Right cardiac atrium (tissue), 5 donors: ENCODE results near the gene KRTAP25-1. TPM values are rescaled to one million over a fixed set of nuclear protein-coding genes. Genes with fewer than 3 reads are reported as not detected.

Experiments
- ATAC-seq, 2 donors: fragments of 200-7000 bp; cut with Tn5 transposase; one replicate each; pipeline versions ENCODE4 v1.8.0 to v1.9.1; 2020; ENCODE audit warnings: moderate library complexity in 2 of 2, mild to moderate bottlenecking in 1 of 2
- DNase-seq, 3 donors: peaks; one replicate each; pipeline ENCODE4 v3.0.0-alpha.2; 2020
- H3K27ac ChIP-seq: one replicate; pipeline ENCODE4 v1.5.1; 2013; ENCODE audit warnings: mild to moderate bottlenecking, low read length, control low read depth, moderate library complexity
- H3K27me3 ChIP-seq: one replicate; pipeline ENCODE4 v1.6.1; 2013; ENCODE audit not compliant: control insufficient read depth, insufficient read depth
- H3K4me1 ChIP-seq: one replicate; pipeline ENCODE4 v1.6.1; 2013; ENCODE audit warnings: low read length; ENCODE audit not compliant: control insufficient read depth, insufficient read depth
- H3K4me3 ChIP-seq: one replicate; pipeline ENCODE4 v1.5.1; 2013; ENCODE audit warnings: low read length, control low read depth
- H3K9me3 ChIP-seq: one replicate; pipeline ENCODE4 v1.6.1; 2013; ENCODE audit warnings: low read length; ENCODE audit not compliant: control insufficient read depth
- WGBS: extraction: QIAGEN DNeasy Blood & Tissue Kit; methylation state at CpG from one replicate; pipeline ENCODE4 v1.1.7; 2013; 5-methylcytosine and 5-hydroxymethylcytosine counted together
- intact Hi-C, 4 donors: fragments of 100-400 bp; cut with DNase I; formaldehyde crosslinking; loops; one replicate each; pipeline versions ENCODE4 v1.11.0 to v1.14.0; 2022 to 2023
- polyA plus RNA-seq: library from polyadenylated mRNA; stranded (reverse); fragments of 200-250 nt; gene quantifications from one replicate; pipeline ENCODE4 v1.2.3, GENCODE V29; 2013
- total RNA-seq, 4 donors: library from RNA; stranded (reverse); fragmentation: NEBNext Ultra II Directional; extraction: Animal tissue kit (Norgen Biotek cat#: 25700); gene quantifications; one replicate each; pipeline ENCODE4 v1.2.1, GENCODE V29; 2021
- donor health status: healthy with polysubstance abuse.
- donor health status: DM: no; HTN: yes; CAD: no.
- donor health status: DM: no; HTN: no; CAD: no.
- donor health status: DM: no; HTN: yes; CAD: no; lungs with severe emphysema.
- donor health status: DM: yes; HTN: yes; CAD: no.

Gene KRTAP25-1
- total and polyA plus RNA-seq, 5 donors: not detected

GRCh38 chr21:30306884-30307283 lies 17.6 kb upstream of the KRTAP25-1 start:
- peak in 1 of 3 donors; percentile 11 for DNase-seq
- intact Hi-C loops: no loop called here
- Histone ChIP-seq H3K27ac (no peak overlapping the region), H3K4me1 (no peaks in the 10 kb centered on the region), H3K27me3 (no peaks in the 10 kb centered on the region), H3K9me3 (no peaks in the 10 kb centered on the region), H3K4me3 (no peak overlapping the region)
- ATAC-seq: peak in 1 of 2 donors; percentile 45
- WGBS: 35% methylated on average over 2 of the region's 2 CpGs

GRCh38 chr21:30305136-30305535 lies 15.8 kb upstream of the KRTAP25-1 start:
- no peaks in the 10 kb centered on the region for H3K9me3 ChIP-seq
- 49% methylated on average over 1 of the region's 1 CpG for WGBS
- ATAC-seq (no peak), DNase-seq (no peak)
- no peaks in the 10 kb centered on the region for H3K4me1 ChIP-seq
- intact Hi-C loops: no loop called here
- H3K27ac ChIP-seq: no peak overlapping the region
- H3K4me3 ChIP-seq: no peak overlapping the region
- no peaks in the 10 kb centered on the region for H3K27me3 ChIP-seq

GRCh38 chr21:30282850-30283249 lies 6.5 kb downstream of the KRTAP25-1 start, which contains the start of gene KRTAP24-1:
Gene KRTAP24-1 (minus strand): TSS chr21:30282950. CDS start chr21:30282932, 18 bp downstream.
- intact Hi-C loops: no loop called here
- no peak within 1 kb of the TSS for H3K27ac ChIP-seq

GRCh38 chr21:30271611-30272010 lies 17.7 kb downstream of the KRTAP25-1 start:
- 72% methylated on average over 1 of the region's 1 CpG for WGBS

More at GRCh38 chr21:30282850-30283249, 6.5 kb downstream of the KRTAP25-1 start, which contains the start of gene KRTAP24-1:
- H3K4me3 ChIP-seq: no peak within 1 kb of the TSS
- WGBS: 51% methylated on average over 3 of the region's 3 CpGs
- DNase-seq (no peak), ATAC-seq (no peak)
- H3K4me1 ChIP-seq: no peaks in the 10 kb centered on the region
- H3K27me3 ChIP-seq: no peaks in the 10 kb centered on the region
- H3K9me3 ChIP-seq: no peaks in the 10 kb centered on the region

GRCh38 chr21:30271156-30271555 lies 18.2 kb downstream of the KRTAP25-1 start:
- no peak for ATAC-seq
- Histone ChIP-seq H3K27ac (no peak overlapping the region), H3K9me3 (no peaks in the 10 kb centered on the region), H3K4me3 (no peak overlapping the region), H3K4me1 (no peaks in the 10 kb centered on the region), H3K27me3 (no peaks in the 10 kb centered on the region)
- WGBS: 66% methylated on average over 5 of the region's 5 CpGs
- intact Hi-C loops: no loop called here
- DNase-seq: no peak

More at GRCh38 chr21:30271611-30272010, 17.7 kb downstream of the KRTAP25-1 start:
- no peaks in the 10 kb centered on the region for H3K9me3 ChIP-seq
- DNase-seq (no peak), ATAC-seq (no peak)
- H3K27me3 ChIP-seq: no peaks in the 10 kb centered on the region
- no peaks in the 10 kb centered on the region for H3K4me1 ChIP-seq
- no peak overlapping the region for H3K4me3 ChIP-seq
- H3K27ac ChIP-seq: no peak overlapping the region
- intact Hi-C loops: no loop called here

GRCh38 chr21:30269803-30270530 lies 19.3 kb downstream of the KRTAP25-1 start:
- no peak overlapping the region for H3K4me3 ChIP-seq
- H3K27ac ChIP-seq: no peak overlapping the region
- DNase-seq (no peak), ATAC-seq (no peak)
- H3K27me3 ChIP-seq: no peaks in the 10 kb centered on the region
- intact Hi-C loops: no loop called here
- no peaks in the 10 kb centered on the region for H3K4me1 ChIP-seq
- no peaks in the 10 kb centered on the region for H3K9me3 ChIP-seq
- 68% methylated on average over 3 of the region's 3 CpGs for WGBS

GRCh38 chr21:30268608-30269197 lies 20.6 kb downstream of the KRTAP25-1 start:
- no peaks in the 10 kb centered on the region for H3K4me1 ChIP-seq
- no peaks in the 10 kb centered on the region for H3K9me3 ChIP-seq
- no peaks in the 10 kb centered on the region for H3K27me3 ChIP-seq
- DNase-seq: no peak
- H3K4me3 ChIP-seq: no peak overlapping the region
- 64% methylated on average over 5 of the region's 5 CpGs for WGBS
- H3K27ac ChIP-seq: no peak overlapping the region
- ATAC-seq: no peak
- intact Hi-C loops: no loop called here

GRCh38 chr21:30257773-30258172 lies 31.5 kb downstream of the KRTAP25-1 start:
- ATAC-seq: no peak
- intact Hi-C loops: no loop called here
- no peak for DNase-seq
- Histone ChIP-seq H3K27me3 (no peaks in the 10 kb centered on the region), H3K9me3 (no peaks in the 10 kb centered on the region), H3K4me3 (no peak overlapping the region), H3K4me1 (no peaks in the 10 kb centered on the region), H3K27ac (no peak overlapping the region)
- 60% methylated on average over 4 of the region's 4 CpGs for WGBS

- ATAC-seq (no peak), DNase-seq (no peak)
- Histone ChIP-seq H3K27me3 (no peaks in the 10 kb centered on the region), H3K4me1 (no peaks in the 10 kb centered on the region), H3K9me3 (no peaks in the 10 kb centered on the region), H3K27ac (no peak overlapping the region), H3K4me3 (no peak overlapping the region)
- intact Hi-C loops: no loop called here
- 90% methylated on average over 4 of the region's 4 CpGs for WGBS
Measured at GRCh38 chr21:30256100-30256499, 33.2 kb downstream of the KRTAP25-1 start.

- WGBS: 76% methylated on average over 1 of the region's 1 CpG
- intact Hi-C loops: no loop called here
- H3K4me3 ChIP-seq: no peak overlapping the region
- H3K9me3 ChIP-seq: no peaks in the 10 kb centered on the region
- H3K4me1 ChIP-seq: no peaks in the 10 kb centered on the region
- no peak for DNase-seq
- no peak overlapping the region for H3K27ac ChIP-seq
- no peak for ATAC-seq
- no peaks in the 10 kb centered on the region for H3K27me3 ChIP-seq
Measured at GRCh38 chr21:30255679-30256078, 33.6 kb downstream of the KRTAP25-1 start.

GRCh38 chr21:30251781-30252180 lies 37.5 kb downstream of the KRTAP25-1 start:
- no peaks in the 10 kb centered on the region for H3K4me1 ChIP-seq
- H3K27ac ChIP-seq: no peak overlapping the region
- no peaks in the 10 kb centered on the region for H3K27me3 ChIP-seq
- H3K4me3 ChIP-seq: no peak overlapping the region
- 65% methylated on average over 1 of the region's 1 CpG for WGBS
- H3K9me3 ChIP-seq: no peaks in the 10 kb centered on the region
- intact Hi-C loops: no loop called here
- DNase-seq: no peak
- ATAC-seq: no peak
